Measurements from ENCODE around the gene OR5AN1.
"Not testable (repeated sequence)": the region's sequence is repeated elsewhere in the genome, so short reads cannot be mapped to it uniquely, and the experiment has no call there.

The OR5AN1 gene, protein sequence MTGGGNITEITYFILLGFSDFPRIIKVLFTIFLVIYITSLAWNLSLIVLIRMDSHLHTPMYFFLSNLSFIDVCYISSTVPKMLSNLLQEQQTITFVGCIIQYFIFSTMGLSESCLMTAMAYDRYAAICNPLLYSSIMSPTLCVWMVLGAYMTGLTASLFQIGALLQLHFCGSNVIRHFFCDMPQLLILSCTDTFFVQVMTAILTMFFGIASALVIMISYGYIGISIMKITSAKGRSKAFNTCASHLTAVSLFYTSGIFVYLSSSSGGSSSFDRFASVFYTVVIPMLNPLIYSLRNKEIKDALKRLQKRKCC

DNA sequence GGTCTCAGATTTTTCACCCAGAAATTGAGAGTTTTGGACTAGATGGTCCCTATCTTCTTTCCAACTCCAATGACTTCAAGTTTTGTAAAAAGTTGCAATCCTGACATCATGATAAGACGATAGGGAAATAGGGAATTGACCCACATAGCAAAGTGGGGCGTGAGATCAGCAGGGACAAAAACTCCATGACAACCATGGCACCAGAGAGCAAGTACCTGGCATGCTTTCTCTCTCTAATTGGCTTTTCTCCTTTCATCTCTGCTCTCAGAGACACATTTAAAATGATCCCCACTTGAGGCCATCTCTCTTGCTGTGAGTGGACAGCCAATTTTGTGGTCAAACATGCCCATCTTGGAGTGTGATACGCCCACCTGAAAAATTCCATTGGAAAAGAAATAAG is at the start of gene OR5AN1:
Gene OR5AN1, plus strand, starts transcription at position 301 of the 400 bp plus-strand sequence. CDS start 5,564 bp downstream, outside the sequence.
- no peak within 1 kb of the TSS for H3K27ac ChIP-seq (ENCODE audit: low read length)
- no peaks in the 10 kb centered on the region for H3K4me1 ChIP-seq (ENCODE audit: control insufficient read depth, low read depth, low read length)
- peaks cover 13% of the 10 kb centered on the region for H3K9me3 ChIP-seq (ENCODE audit: control insufficient read depth, low read depth, low read length)
- H3K27me3 ChIP-seq (ENCODE audit: control insufficient read depth, insufficient read depth, low read length): no peaks in the 10 kb centered on the region
- no peak within 1 kb of the TSS for H3K9ac ChIP-seq (ENCODE audit: low read length)
- H3K36me3 ChIP-seq (ENCODE audit: control insufficient read depth, low read depth, low read length): no peaks in the 10 kb centered on the region
- no peak within 1 kb of the TSS for H3K4me3 ChIP-seq (ENCODE audit: low read length)

DNA sequence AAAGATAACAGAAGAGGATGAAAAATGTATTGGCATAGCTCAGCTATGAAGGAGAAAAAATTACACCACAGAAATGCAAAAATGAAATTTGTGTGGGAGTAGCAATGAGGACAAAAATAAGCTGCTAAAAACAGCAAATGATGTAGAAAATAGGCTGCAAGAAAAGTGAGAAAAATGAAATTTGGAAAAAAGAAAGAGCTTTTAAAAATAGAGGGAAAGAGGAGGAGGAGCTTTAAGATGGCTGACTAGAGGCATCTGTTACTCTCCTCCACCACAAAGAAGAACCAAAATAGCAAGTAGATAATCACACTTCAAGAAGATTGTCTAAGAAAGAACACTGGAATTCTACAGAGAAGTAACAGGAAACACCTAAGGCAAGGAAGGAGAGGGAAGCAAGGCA is 23.7 kb upstream of the OR5AN1 start:
- H3K4me1 ChIP-seq (ENCODE audit: control insufficient read depth, low read depth, low read length): no peaks in the 10 kb centered on the region

DNA sequence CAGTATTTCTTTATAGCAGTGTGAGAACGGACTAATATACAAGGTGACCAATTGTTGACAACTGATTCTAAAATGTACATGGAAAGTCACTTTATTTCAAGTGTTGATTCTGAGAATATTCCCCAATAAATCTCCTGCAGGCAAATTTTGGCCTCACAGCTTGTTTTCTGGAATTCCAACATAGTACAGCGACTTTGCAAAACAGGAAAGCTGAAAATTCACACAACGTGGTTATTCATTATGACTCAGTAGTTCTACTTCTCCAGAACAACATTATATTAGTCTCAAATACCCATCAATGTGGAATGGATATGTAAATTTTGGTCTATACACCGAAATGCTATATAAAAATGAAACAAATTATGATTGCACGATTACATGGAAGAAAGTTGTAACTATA is 22.5 kb upstream of the OR5AN1 start:
- Histone ChIP-seq H3K27me3 (ENCODE audit: control insufficient read depth, insufficient read depth, low read length) (no peaks in the 10 kb centered on the region), H3K9ac (ENCODE audit: low read length) (no peak overlapping the region), H3K4me3 (ENCODE audit: low read length) (no peak overlapping the region), H3K27ac (ENCODE audit: low read length) (no peak overlapping the region), H3K36me3 (ENCODE audit: control insufficient read depth, low read depth, low read length) (no peaks in the 10 kb centered on the region), H3K4me1 (ENCODE audit: control insufficient read depth, low read depth, low read length) (no peaks in the 10 kb centered on the region), H3K9me3 (ENCODE audit: control insufficient read depth, low read depth, low read length) (peaks cover 23% of the 10 kb centered on the region)

More for the DNA sequence above, 23.7 kb upstream of the OR5AN1 start:
- Histone ChIP-seq H3K4me3 (ENCODE audit: low read length) (no peak overlapping the region), H3K27me3 (ENCODE audit: control insufficient read depth, insufficient read depth, low read length) (no peaks in the 10 kb centered on the region), H3K36me3 (ENCODE audit: control insufficient read depth, low read depth, low read length) (no peaks in the 10 kb centered on the region), H3K9me3 (ENCODE audit: control insufficient read depth, low read depth, low read length) (peaks cover 30% of the 10 kb centered on the region), H3K9ac (ENCODE audit: low read length) (no peak overlapping the region), H3K27ac (ENCODE audit: low read length) (no peak overlapping the region)

DNA sequence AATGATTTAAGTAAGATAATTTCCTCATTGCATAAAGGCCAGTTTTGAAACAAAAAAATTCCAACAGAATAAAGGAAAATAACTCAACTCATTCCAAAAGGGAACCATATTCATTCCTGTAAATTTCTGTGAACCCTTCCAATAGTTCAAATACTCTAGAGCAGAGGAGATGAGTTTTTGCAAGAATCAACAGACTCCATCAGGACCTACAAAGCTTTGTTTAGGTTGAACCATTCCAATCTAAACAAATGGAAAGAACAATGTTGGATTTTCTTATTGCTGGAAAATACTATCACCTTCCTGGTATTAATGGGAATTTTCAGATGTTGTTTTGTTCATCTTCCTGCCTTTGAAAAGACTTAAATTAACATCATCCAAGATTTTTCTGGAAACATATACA is 21.8 kb upstream of the OR5AN1 start:
- H3K27ac ChIP-seq (ENCODE audit: low read length): no peak overlapping the region
- no peaks in the 10 kb centered on the region for H3K4me1 ChIP-seq (ENCODE audit: control insufficient read depth, low read depth, low read length)
- no peaks in the 10 kb centered on the region for H3K36me3 ChIP-seq (ENCODE audit: control insufficient read depth, low read depth, low read length)
- H3K9me3 ChIP-seq (ENCODE audit: control insufficient read depth, low read depth, low read length): peaks cover 22% of the 10 kb centered on the region
- H3K9ac ChIP-seq (ENCODE audit: low read length): no peak overlapping the region
- no peak overlapping the region for H3K4me3 ChIP-seq (ENCODE audit: low read length)
- no peaks in the 10 kb centered on the region for H3K27me3 ChIP-seq (ENCODE audit: control insufficient read depth, insufficient read depth, low read length)

DNA sequence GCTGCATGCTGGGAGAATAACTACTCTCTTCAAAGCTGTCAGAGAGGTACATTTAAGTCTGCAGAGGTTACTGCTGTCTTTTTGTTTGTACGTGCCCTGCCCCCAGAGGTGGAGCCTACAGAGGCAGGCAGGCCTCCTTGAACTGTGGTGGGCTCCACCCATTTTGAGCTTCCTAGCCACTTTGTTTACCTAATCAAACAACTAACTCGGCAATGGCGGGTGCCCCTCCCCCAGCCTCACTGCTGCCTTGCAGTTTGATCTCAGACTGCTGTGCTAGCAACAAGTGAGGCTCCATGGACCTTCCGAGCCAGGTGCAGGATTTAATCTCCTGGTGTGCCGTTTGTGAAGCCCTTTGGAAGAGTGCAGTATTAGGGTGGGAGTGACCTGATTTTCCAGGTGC is 9.0 kb upstream of the OR5AN1 start:
- H3K27ac ChIP-seq (ENCODE audit: low read length); H3K4me3 ChIP-seq (ENCODE audit: low read length); H3K36me3 ChIP-seq (ENCODE audit: control insufficient read depth, low read depth, low read length); H3K27me3 ChIP-seq (ENCODE audit: control insufficient read depth, insufficient read depth, low read length); H3K9ac ChIP-seq (ENCODE audit: low read length); H3K4me1 ChIP-seq (ENCODE audit: control insufficient read depth, low read depth, low read length): not testable (repeated sequence)
- peaks cover 16% of the 10 kb centered on the region for H3K9me3 ChIP-seq (ENCODE audit: control insufficient read depth, low read depth, low read length)

DNA sequence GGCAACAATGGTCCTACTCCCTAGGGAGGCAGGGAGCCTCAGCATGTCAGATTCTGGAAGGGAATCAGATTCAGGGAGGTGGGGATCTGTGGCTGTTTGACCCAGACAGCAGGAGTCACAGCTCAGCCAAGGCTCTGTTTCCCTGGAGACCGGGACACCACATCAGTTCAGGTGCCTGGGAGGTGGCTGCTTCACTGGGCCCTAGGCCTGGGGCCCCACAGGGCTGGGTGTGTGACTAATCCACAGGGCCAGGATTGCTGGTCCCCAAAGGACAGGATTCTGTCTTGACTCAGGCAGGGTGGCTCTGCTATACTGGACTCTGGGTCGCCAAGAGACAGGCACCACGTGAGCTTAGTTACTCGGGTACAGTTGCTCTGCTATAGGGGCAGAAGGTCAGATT is 3.5 kb upstream of the OR5AN1 start:
- Histone ChIP-seq H3K27ac (ENCODE audit: low read length) (no peak overlapping the region), H3K4me1 (ENCODE audit: control insufficient read depth, low read depth, low read length) (no peaks in the 10 kb centered on the region), H3K36me3 (ENCODE audit: control insufficient read depth, low read depth, low read length) (no peaks in the 10 kb centered on the region), H3K27me3 (ENCODE audit: control insufficient read depth, insufficient read depth, low read length) (no peaks in the 10 kb centered on the region), H3K9me3 (ENCODE audit: control insufficient read depth, low read depth, low read length) (peaks cover 27% of the 10 kb centered on the region), H3K4me3 (ENCODE audit: low read length) (no peak overlapping the region), H3K9ac (ENCODE audit: low read length) (no peak overlapping the region)

DNA sequence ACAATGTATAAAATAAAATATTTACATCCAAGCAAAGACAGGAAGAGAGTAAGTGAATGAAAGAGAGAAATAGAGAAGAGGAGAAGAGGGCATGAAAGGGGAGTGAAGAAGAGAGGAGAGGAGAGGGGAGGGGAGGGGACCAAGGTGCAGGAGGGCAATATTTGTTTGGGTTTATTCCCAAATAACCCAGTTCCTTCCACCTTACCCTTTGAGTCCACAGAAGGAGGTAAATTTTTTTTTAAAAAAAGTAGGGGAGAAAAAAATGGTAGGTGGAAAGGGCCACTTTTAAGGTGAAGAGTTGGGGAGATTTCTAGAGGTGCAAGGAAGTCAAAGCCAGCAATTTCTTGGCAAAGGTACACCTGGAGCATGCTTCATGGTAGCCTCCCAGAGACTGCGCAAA is 2.1 kb upstream of the OR5AN1 start:
- Histone ChIP-seq H3K4me1 (ENCODE audit: control insufficient read depth, low read depth, low read length) (no peaks in the 10 kb centered on the region), H3K4me3 (ENCODE audit: low read length) (no peak overlapping the region), H3K9me3 (ENCODE audit: control insufficient read depth, low read depth, low read length) (peaks cover 17% of the 10 kb centered on the region), H3K27me3 (ENCODE audit: control insufficient read depth, insufficient read depth, low read length) (no peaks in the 10 kb centered on the region), H3K9ac (ENCODE audit: low read length) (no peak overlapping the region), H3K36me3 (ENCODE audit: control insufficient read depth, low read depth, low read length) (no peaks in the 10 kb centered on the region), H3K27ac (ENCODE audit: low read length) (no peak overlapping the region)

DNA sequence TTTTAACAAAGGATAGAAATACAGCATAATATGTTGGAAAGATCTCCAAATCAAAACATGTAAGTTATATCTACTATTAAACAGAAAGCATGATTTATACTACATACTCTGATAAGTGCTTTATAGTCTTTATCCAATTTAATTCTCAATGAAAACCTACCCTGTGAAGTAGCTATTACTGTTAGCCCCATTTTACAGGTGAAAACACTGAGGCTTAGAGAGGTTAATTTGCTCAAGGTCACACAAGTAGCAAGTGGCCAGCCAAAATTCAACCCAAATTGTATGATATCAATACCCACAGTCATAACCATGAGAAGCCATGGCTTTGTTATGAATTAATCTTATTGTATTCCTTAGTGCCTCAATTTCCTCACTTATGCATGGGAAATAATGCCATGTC is 675 bp upstream of the OR5AN1 start:
- Histone ChIP-seq H3K4me3 (ENCODE audit: low read length) (no peak overlapping the region), H3K36me3 (ENCODE audit: control insufficient read depth, low read depth, low read length) (no peaks in the 10 kb centered on the region), H3K27ac (ENCODE audit: low read length) (no peak overlapping the region), H3K9ac (ENCODE audit: low read length) (no peak overlapping the region), H3K27me3 (ENCODE audit: control insufficient read depth, insufficient read depth, low read length) (no peaks in the 10 kb centered on the region), H3K4me1 (ENCODE audit: control insufficient read depth, low read depth, low read length) (no peaks in the 10 kb centered on the region), H3K9me3 (ENCODE audit: control insufficient read depth, low read depth, low read length) (peaks cover 13% of the 10 kb centered on the region)

DNA sequence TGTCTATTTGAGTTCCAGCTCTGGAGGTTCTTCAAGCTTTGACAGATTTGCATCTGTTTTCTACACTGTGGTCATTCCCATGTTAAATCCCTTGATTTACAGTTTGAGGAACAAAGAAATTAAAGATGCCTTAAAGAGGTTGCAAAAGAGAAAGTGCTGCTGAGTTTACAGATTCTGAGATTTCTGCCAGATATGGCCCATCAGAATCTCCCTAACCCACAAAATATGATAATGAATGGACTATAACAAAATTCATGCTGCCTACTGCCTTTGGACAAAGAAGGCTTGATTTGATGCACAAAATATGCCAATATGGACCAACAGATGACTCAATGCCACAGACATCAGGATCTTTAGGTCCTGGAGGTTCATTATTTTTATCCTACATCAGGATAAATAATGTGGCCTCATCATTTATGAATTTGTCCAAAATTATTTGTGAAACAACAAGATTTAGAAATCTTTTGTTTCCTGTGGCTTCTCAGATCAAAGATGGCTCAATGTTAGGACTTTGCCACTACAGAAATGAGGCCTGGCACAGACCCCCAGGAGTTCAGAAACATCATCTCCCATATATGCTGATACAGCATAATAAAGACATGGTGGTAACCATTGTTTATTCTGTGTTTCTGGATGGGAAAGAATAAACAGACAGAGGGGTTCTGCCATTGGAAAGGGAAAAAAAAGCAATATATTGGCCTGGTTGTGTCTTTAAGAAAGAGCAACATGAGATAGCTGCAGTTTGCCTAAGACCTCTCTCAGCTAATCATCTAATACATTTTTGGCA is 6.7 kb downstream of the OR5AN1 start:
- Histone ChIP-seq H3K27me3 (ENCODE audit: control insufficient read depth, insufficient read depth, low read length) (no peaks in the 10 kb centered on the region), H3K4me3 (ENCODE audit: low read length) (no peak overlapping the region), H3K9ac (ENCODE audit: low read length) (no peak overlapping the region), H3K4me1 (ENCODE audit: control insufficient read depth, low read depth, low read length) (no peaks in the 10 kb centered on the region), H3K9me3 (ENCODE audit: control insufficient read depth, low read depth, low read length) (no peaks in the 10 kb centered on the region), H3K27ac (ENCODE audit: low read length) (no peak overlapping the region), H3K36me3 (ENCODE audit: control insufficient read depth, low read depth, low read length) (no peaks in the 10 kb centered on the region)

DNA sequence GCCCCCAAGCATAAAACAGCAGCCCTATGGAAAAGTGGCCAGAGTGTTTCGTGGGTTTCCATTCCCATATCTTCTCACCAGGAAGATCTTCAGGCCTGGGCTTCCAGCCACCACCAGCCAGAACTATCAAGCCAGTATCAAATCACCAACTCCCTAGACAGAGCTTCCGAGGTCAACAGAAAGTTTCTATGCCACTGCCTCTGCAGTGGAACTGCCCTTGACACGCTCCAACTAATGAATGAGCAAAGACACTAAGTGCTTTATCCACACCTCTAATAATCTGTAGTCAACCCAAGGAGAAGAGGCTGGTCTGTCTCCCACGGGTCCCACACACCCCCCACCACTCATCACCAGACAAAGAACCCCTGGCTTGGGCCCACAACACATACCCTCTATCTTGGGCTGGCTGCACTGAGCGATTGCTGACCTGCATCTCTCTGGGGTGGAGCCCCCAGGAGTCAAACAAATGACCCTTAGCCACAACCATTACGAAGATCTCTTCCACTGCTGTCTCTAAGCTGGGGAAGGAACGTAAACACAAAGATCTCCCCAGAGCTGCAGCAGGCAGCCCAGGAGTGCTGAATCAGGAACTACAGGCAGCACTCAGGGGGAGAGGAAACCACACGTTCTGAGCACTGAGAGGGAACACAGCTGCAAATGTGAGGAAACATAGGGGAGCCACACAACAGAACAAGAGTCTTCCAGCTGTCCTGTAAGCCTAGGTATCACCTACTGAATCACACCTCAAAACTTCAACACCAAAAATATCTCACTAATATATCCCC is 9.7 kb downstream of the OR5AN1 start:
- no peak overlapping the region for H3K27ac ChIP-seq (ENCODE audit: low read length)
- H3K27me3 ChIP-seq (ENCODE audit: control insufficient read depth, insufficient read depth, low read length): no peaks in the 10 kb centered on the region
- no peak overlapping the region for H3K9ac ChIP-seq (ENCODE audit: low read length)
- no peak overlapping the region for H3K4me3 ChIP-seq (ENCODE audit: low read length)
- H3K36me3 ChIP-seq (ENCODE audit: control insufficient read depth, low read depth, low read length): no peaks in the 10 kb centered on the region
- H3K9me3 ChIP-seq (ENCODE audit: control insufficient read depth, low read depth, low read length): peaks cover 4% of the 10 kb centered on the region
- H3K4me1 ChIP-seq (ENCODE audit: control insufficient read depth, low read depth, low read length): no peaks in the 10 kb centered on the region

DNA sequence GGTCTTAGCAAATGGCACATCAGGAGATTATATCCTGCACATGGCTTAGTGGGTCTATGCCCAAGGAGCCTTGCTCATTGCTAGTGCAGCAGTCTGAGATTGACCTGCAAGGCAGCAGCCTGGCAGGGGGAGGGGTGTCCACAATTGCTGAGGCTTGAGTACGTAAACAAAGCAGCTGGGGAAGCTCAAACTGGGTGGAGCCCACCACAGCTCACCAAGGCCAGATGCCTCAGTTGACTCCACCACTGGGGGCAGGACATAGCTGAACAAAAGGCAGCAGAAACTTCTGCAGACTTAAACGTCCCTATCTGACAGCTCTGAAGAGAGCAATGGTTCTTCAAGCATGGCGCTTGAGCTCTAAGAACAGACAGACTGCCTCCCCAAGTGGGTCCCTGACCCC is 13.6 kb downstream of the OR5AN1 start:
- H3K27ac ChIP-seq (ENCODE audit: low read length); H3K27me3 ChIP-seq (ENCODE audit: control insufficient read depth, insufficient read depth, low read length); H3K9me3 ChIP-seq (ENCODE audit: control insufficient read depth, low read depth, low read length); H3K36me3 ChIP-seq (ENCODE audit: control insufficient read depth, low read depth, low read length); H3K4me3 ChIP-seq (ENCODE audit: low read length); H3K4me1 ChIP-seq (ENCODE audit: control insufficient read depth, low read depth, low read length); H3K9ac ChIP-seq (ENCODE audit: low read length): not testable (repeated sequence)
